ENCODE data around the gene SLC25A21.
"Not testable (repeated sequence)": the region's sequence is repeated elsewhere in the genome, so short reads cannot be mapped to it uniquely, and the experiment has no call there.

Gene SLC25A21

GRCh38 chr14:37185670-37186069 lies 13.3 kb upstream of the SLC25A21 start:
- DNase-seq = no peak

- DNase-seq = not testable (repeated sequence)
These were observed 12.1 kb upstream of the SLC25A21 start for GRCh38 chr14:37184520-37184919.

- no peak for DNase-seq
These were observed 9.0 kb upstream of the SLC25A21 start for GRCh38 chr14:37181441-37181840.

- not testable (repeated sequence) for DNase-seq
These were observed 8.5 kb upstream of the SLC25A21 start for GRCh38 chr14:37180886-37181285.

- DNase-seq = no peak
These were observed 7.6 kb upstream of the SLC25A21 start for GRCh38 chr14:37179896-37180502.

GRCh38 chr14:37172936-37173614 lies 669 bp upstream of the SLC25A21 start:
- DNase-seq = no peak

- no peak for DNase-seq
These were observed 755 bp downstream of the SLC25A21 start for GRCh38 chr14:37171678-37172023.

GRCh38 chr14:37170993-37171392 lies 1.4 kb downstream of the SLC25A21 start:
- DNase-seq = no peak

- DNase-seq = no peak
These were observed 2.2 kb downstream of the SLC25A21 start for GRCh38 chr14:37170237-37170636.

- no peak for DNase-seq
These were observed 3.7 kb downstream of the SLC25A21 start for GRCh38 chr14:37168721-37169120.

GRCh38 chr14:37167151-37168047 lies 5.0 kb downstream of the SLC25A21 start:
- no peak for DNase-seq

GRCh38 chr14:37165794-37166193 lies 6.6 kb downstream of the SLC25A21 start:
- DNase-seq = no peak

- DNase-seq = not testable (repeated sequence)
These were observed 10.1 kb downstream of the SLC25A21 start for GRCh38 chr14:37162307-37162706.

- DNase-seq = no peak
These were observed 14.4 kb downstream of the SLC25A21 start for GRCh38 chr14:37157987-37158386.

GRCh38 chr14:37153483-37153882 lies 18.9 kb downstream of the SLC25A21 start:
- no peak for DNase-seq

- no peak for DNase-seq
These were observed 19.4 kb downstream of the SLC25A21 start for GRCh38 chr14:37153005-37153404.

GRCh38 chr14:37150414-37150813 lies 22.0 kb downstream of the SLC25A21 start:
- DNase-seq = peak; percentile 74

GRCh38 chr14:37147310-37147880 lies 25.0 kb downstream of the SLC25A21 start:
- DNase-seq = no peak

GRCh38 chr14:37146438-37146837 lies 26.0 kb downstream of the SLC25A21 start:
- DNase-seq = not testable (repeated sequence)

- no peak for DNase-seq
These were observed 27.0 kb downstream of the SLC25A21 start for GRCh38 chr14:37145395-37145794.

- DNase-seq = no peak
These were observed 27.6 kb downstream of the SLC25A21 start for GRCh38 chr14:37144729-37145363.

GRCh38 chr14:37143475-37143874 lies 28.9 kb downstream of the SLC25A21 start:
- DNase-seq = no peak

- no peak for DNase-seq
These were observed 29.5 kb downstream of the SLC25A21 start for GRCh38 chr14:37142835-37143401.

Data from NCI-H1105 treated with DMSO at 0.1 percent for 48 hours (cell line).